ENCODE measurements around the gene PDE4D.

Gene PDE4D

GRCh38 chr5:59371525-59372127, 521.9 kb downstream of the PDE4D start:
- Histone ChIP-seq H3K9me3 (replicated peaks in 1 of 11) (peaks cover 27 to 41% (median 33%) of the 10 kb centered on the region in 11 experiments), H3K27me3 (no peaks in the 10 kb centered on the region), H3K36me3 (no peaks in the 10 kb centered on the region), H4K20me1 (no peaks in the 10 kb centered on the region), H3K4me1 (no peaks in the 10 kb centered on the region), H3K27ac (no peak overlapping the region), H3K9ac (no peak overlapping the region), H3K4me2 (no peak overlapping the region), H3K4me3 (no peak overlapping the region)
- TF ChIP-seq Cebpa-rat (IDR thresholded peaks at IDR 0.05): no peak

DNA sequence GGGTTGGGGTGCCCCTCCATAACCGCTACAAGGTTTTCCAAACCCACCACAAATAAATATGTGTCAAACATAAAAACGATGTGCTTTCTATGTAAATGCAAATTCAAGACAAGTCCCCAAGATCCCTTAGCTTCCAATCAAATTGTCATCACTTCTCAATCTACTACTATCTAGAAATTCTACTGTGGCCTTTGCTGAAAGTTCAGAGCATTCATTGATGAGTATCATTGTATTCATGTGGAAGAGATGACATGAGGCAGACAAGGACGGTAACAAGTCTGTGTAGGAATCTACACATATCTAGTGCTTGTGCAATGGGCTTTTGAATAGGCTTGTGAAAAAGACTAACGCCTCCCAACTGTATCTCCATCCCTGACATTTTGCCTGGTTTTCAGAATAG, 524.6 kb downstream of the PDE4D start:
- TF ChIP-seq Cebpa-rat (IDR thresholded peaks at IDR 0.05): no peak

DNA sequence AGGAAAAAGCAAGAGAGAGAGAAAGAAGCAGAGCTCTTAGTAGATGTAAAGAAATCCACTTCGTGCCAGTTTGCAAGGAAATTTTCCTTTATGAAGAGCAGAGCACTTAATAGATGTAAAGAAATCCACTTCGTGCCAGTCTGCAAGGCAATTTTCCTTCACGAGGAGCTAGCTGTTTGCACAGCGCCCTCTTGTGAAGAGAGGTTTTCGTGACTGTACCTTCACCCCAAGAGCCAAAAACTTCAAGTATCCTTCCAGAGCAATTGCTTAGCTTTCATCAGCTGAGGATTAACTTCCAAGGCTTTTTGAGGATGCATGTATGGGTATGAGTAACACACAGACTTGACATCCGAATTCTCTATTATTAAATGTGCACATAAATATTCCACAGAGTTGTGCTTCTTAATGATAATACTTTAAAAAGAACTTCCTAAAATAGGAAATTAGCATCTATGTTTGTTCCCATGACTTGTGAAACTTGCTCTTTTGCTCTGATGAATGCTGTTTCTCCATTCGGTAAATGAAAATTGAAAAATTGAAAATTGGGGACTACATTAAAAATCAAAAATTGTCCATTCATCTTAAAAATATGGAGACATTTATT, 525.6 kb downstream of the PDE4D start:
- no peak overlapping the region for H3K4me3 ChIP-seq
- H3K36me3 ChIP-seq: no peaks in the 10 kb centered on the region
- no peaks in the 10 kb centered on the region for H3K4me1 ChIP-seq
- H4K20me1 ChIP-seq: no peaks in the 10 kb centered on the region
- TF ChIP-seq Cebpa-rat (IDR thresholded peaks at IDR 0.05): no peak
- H3K9ac ChIP-seq: no peak overlapping the region
- H3K27me3 ChIP-seq: no peaks in the 10 kb centered on the region
- H3K4me2 ChIP-seq: no peak overlapping the region
- no peak overlapping the region for H3K27ac ChIP-seq
- peaks cover 4 to 7% (median 5%) of the 10 kb centered on the region in 11 experiments; a peak in 16 of 22 replicates for H3K9me3 ChIP-seq (replicated peaks in 1 of 11)

More for the DNA sequence above, 524.6 kb downstream of the PDE4D start:
- Histone ChIP-seq H4K20me1 (no peaks in the 10 kb centered on the region), H3K36me3 (no peaks in the 10 kb centered on the region), H3K4me3 (no peak overlapping the region), H3K9ac (no peak overlapping the region), H3K27me3 (no peaks in the 10 kb centered on the region), H3K4me2 (no peak overlapping the region), H3K9me3 (replicated peaks in 1 of 11) (peaks cover 14 to 18% (median 16%) of the 10 kb centered on the region in 11 experiments), H3K27ac (no peak overlapping the region), H3K4me1 (no peaks in the 10 kb centered on the region)

- Histone ChIP-seq H3K27me3 (no peaks in the 10 kb centered on the region), H3K4me2 (no peak overlapping the region), H4K20me1 (no peaks in the 10 kb centered on the region)
Measured at GRCh38 chr5:59366784-59367183, 526.7 kb downstream of the PDE4D start.

GRCh38 chr5:59362438-59362837, 531.1 kb downstream of the PDE4D start:
- Histone ChIP-seq H3K4me3 (no peak overlapping the region), H3K9ac (no peak overlapping the region), H3K9me3 (replicated peaks in 1 of 11) (no peaks in the 10 kb centered on the region), H4K20me1 (no peaks in the 10 kb centered on the region), H3K4me2 (no peak overlapping the region), H3K4me1 (no peaks in the 10 kb centered on the region), H3K36me3 (no peaks in the 10 kb centered on the region), H3K27me3 (no peaks in the 10 kb centered on the region), H3K27ac (no peak overlapping the region)
- TF ChIP-seq Cebpa-rat (IDR thresholded peaks at IDR 0.05): no peak

More at GRCh38 chr5:59366784-59367183, 526.7 kb downstream of the PDE4D start:
- TF ChIP-seq Cebpa-rat (IDR thresholded peaks at IDR 0.05): no peak
- Histone ChIP-seq H3K36me3 (no peaks in the 10 kb centered on the region), H3K27ac (no peak overlapping the region), H3K4me3 (no peak overlapping the region), H3K9me3 (replicated peaks in 1 of 11) (no peaks in the 10 kb centered on the region), H3K4me1 (no peaks in the 10 kb centered on the region), H3K9ac (no peak overlapping the region)

DNA sequence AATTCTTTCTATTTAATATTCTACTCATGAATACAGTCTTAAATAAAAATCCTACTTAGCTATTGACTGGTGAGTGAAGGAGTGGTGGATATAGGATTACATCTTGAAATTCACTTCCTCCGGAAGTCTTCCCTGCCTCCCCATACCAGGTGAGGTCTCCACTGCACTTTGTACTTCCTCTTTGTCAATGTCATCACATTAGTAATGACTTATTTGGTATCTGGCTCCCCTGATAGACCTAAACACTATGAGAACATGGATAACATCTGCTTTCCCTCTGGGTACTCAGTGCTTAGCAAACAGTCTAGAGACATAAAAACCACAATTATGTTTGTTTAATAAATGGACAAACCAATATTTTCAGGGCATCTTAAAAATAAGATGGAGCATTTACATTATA, 532.1 kb downstream of the PDE4D start:
- Histone ChIP-seq H3K9me3 (replicated peaks in 1 of 11) (no peaks in the 10 kb centered on the region), H3K27me3 (no peaks in the 10 kb centered on the region), H3K4me1 (no peaks in the 10 kb centered on the region), H3K36me3 (no peaks in the 10 kb centered on the region), H3K4me3 (no peak overlapping the region), H3K9ac (no peak overlapping the region), H4K20me1 (no peaks in the 10 kb centered on the region), H3K4me2 (no peak overlapping the region), H3K27ac (no peak overlapping the region)
- TF ChIP-seq Cebpa-rat (IDR thresholded peaks at IDR 0.05): no peak

DNA sequence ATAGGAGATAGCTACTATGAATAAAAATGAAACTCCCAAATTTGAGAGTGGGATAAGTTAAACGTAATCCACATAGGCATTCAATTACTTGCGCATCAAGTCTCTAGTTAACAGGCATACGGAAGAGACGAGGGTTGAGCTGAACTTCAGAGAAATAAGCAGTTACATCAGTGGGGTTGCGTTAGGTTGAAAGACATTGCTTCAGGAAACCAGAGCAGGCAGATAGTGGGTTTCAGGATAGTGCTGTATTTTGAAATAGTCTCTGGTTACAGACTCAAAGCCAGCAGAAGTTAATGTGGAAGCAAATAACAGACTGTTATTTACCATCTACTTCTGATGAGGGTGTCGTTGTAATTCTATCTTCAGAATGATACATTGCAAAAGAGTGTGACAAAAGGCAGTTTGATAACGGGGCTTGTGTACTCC, 533.4 kb downstream of the PDE4D start:
- Histone ChIP-seq H3K36me3 (no peaks in the 10 kb centered on the region), H3K9me3 (replicated peaks in 1 of 11) (no peaks in the 10 kb centered on the region), H3K27ac (no peak overlapping the region), H3K4me3 (no peak overlapping the region), H3K27me3 (no peaks in the 10 kb centered on the region), H4K20me1 (no peaks in the 10 kb centered on the region), H3K9ac (no peak overlapping the region), H3K4me1 (no peaks in the 10 kb centered on the region), H3K4me2 (no peak overlapping the region)
- no peak for TF ChIP-seq Cebpa-rat (IDR thresholded peaks at IDR 0.05)

DNA sequence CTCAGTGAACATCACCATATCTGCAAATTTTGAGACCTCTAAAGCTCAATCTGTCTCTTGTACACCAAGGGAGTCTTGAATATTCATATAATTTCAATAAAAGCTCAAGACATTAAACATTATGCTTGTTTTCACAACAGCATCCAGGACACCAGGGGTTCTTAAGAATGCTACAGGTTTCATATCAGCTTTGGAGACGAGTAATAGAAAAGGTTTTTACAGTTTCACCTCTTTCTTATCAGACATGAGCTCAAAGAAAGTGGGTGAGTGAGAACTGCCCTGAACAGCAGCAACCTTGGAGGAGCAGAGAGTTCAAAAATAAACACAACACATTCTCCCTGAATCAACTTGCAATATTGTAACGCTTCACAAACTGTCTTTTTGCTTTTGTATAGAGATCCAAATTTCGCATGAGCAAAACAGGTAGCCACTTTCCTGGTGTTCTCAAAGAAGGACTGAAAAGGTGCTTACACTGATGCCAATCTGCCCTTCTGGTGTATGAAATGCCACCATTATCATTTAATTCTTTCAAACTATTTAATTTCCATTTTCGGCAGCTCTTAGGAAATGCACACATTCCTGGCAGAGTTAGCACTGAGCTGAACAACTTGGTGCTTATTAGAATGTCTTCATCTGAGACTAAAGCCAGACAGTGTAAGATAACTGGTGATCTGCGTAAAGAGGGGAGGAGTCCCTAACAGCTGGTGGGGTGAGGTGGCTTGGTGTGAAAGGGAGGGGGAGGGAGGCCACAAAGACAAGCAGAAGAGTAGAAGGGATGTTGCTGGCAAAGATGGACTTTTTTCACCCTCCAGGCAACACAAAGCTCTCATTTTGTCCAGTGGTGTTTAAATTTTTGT, 535.3 kb downstream of the PDE4D start:
- H3K27ac ChIP-seq: no peak overlapping the region
- no peak overlapping the region for H3K4me2 ChIP-seq
- no peaks in the 10 kb centered on the region for H3K36me3 ChIP-seq
- H3K9ac ChIP-seq: no peak overlapping the region
- H3K9me3 ChIP-seq (replicated peaks in 1 of 11): no peaks in the 10 kb centered on the region
- TF ChIP-seq Cebpa-rat (IDR thresholded peaks at IDR 0.05): no peak
- no peaks in the 10 kb centered on the region for H4K20me1 ChIP-seq
- no peak overlapping the region for H3K4me3 ChIP-seq
- H3K4me1 ChIP-seq: no peaks in the 10 kb centered on the region
- no peaks in the 10 kb centered on the region for H3K27me3 ChIP-seq

DNA sequence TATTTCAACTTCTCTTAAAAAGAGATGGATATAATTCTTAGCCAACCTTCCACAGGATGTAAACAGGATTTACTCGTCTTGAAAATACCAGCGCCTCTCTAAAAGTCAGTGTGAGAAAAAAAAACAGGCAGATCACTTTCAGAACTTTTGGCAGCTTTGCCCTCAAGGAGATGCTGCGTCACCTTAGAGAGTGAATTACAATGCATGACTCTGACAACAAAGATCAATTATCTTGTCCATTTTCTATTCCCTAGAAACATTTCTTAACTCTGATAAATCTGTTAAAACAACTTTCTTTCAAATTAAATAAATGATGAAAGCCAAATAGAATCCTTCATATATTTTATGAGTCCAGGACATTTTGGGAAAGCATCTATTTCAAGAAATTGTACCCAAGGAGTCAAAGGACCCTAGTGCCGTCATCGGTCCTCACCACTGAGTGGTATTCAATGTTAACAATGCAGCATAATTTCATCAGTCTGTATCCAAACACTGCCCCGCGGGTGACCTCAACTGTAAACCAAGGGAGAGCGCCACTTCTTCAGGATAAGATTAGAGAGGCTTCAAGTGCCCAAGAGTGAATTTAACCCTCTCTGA, 536.0 kb downstream of the PDE4D start:
- Histone ChIP-seq H4K20me1 (no peaks in the 10 kb centered on the region), H3K27ac (no peak overlapping the region), H3K36me3 (no peaks in the 10 kb centered on the region), H3K4me3 (no peak overlapping the region), H3K27me3 (no peaks in the 10 kb centered on the region), H3K4me2 (no peak overlapping the region), H3K9ac (no peak overlapping the region), H3K4me1 (no peaks in the 10 kb centered on the region), H3K9me3 (replicated peaks in 1 of 11) (no peaks in the 10 kb centered on the region)
- no peak for TF ChIP-seq Cebpa-rat (IDR thresholded peaks at IDR 0.05)

All from BLaER1 treated with 17β-estradiol and CSF1 and Interleukin-3, amounts not matched to agents 10 nM and 100 nM (cell line).